Upper lobe of left lung (tissue), 6 donors: ENCODE data around the gene ZNHIT2. TPM values are rescaled to one million over a fixed set of nuclear protein-coding genes. Genes with fewer than 3 reads are reported as not detected.

Experiments
- ATAC-seq, 2 donors: fragments of 200-7000 bp; cut with Tn5 transposase; one replicate each; pipeline ENCODE4 v1.9.1; 2022; ENCODE audit warnings: mild to moderate bottlenecking in 2 of 2, moderate library complexity in 2 of 2; ENCODE audit not compliant: low FRiP score in 2 of 2
- DNase-seq, 2 donors: peaks; one replicate each; pipeline ENCODE4 v3.0.0-alpha.2; 2019 to 2020
- H3K27ac ChIP-seq, 4 donors: fragments of 200-600 bp; sonication (generic); one replicate each; pipeline ENCODE4 v1.5.1; 2016 to 2019
- H3K27me3 ChIP-seq, 4 donors: fragments of 200-600 bp; sonication (generic); one replicate each; pipeline ENCODE4 v1.5.1; 2017 to 2019
- H3K36me3 ChIP-seq, 4 donors: fragments of 200-600 bp; sonication (generic); one replicate each; pipeline ENCODE4 v1.5.1; 2016 to 2019
- H3K4me1 ChIP-seq, 4 donors: fragments of 200-600 bp; sonication (generic); one replicate each; pipeline ENCODE4 v1.5.1; 2018 to 2019
- H3K4me3 ChIP-seq, 4 donors: fragments of 200-600 bp; sonication (generic); one replicate each; pipeline ENCODE4 v1.5.1; 2017 to 2019; ENCODE audit warnings: mild to moderate bottlenecking in 2 of 4, moderate library complexity in 1 of 4
- H3K9me3 ChIP-seq, 4 donors: fragments of 200-600 bp; sonication (generic); one replicate each; pipeline ENCODE4 v1.5.1; 2018 to 2019
- EP300 ChIP-seq, 4 donors: sonication (generic); formaldehyde crosslinking; IDR thresholded peaks; one replicate each; pipeline ENCODE4 v1.5.1; 2017; ENCODE audit warnings: antibody characterized with exemption in 4 of 4, control low read depth in 2 of 4
- POLR2A ChIP-seq, 4 donors: fragments of 450-650 bp; IDR thresholded peaks; one replicate each; pipeline ENCODE4 v1.5.1; 2016 to 2017; ENCODE audit warnings: antibody characterized with exemption in 4 of 4, mild to moderate bottlenecking in 2 of 4
- POLR2AphosphoS5 ChIP-seq, 2 donors: sonication (generic); formaldehyde crosslinking; IDR thresholded peaks; one replicate each; pipeline ENCODE4 v1.5.1; 2017; ENCODE audit warnings: antibody characterized with exemption in 2 of 2
- WGBS, 2 donors: methylation state at CpG; one replicate each; pipeline ENCODE4 v1.1.5; 2017 to 2018; 5-methylcytosine and 5-hydroxymethylcytosine counted together
- total RNA-seq, 6 donors: library from RNA; depleted of rRNA in 4 of 6; stranded (reverse); fragments of >200 nt in 4 of 6; gene quantifications; one replicate each; pipeline versions ENCODE4 v1.1.0 to v1.2.1, GENCODE V29; 2016 to 2021
- TF ChIP-seq, protein P1 (sequence below), 6 experiments: fragments of 450-650 bp in 4 of 6; fragments of 200-600 bp in 2 of 6; sonication (generic) in 2 of 6; IDR thresholded peaks; one replicate each; pipeline ENCODE4 v1.5.1; 2016 to 2019; ENCODE audit warnings: antibody characterized with exemption in 6 of 6
- donor health status: DM: no; HTN: no; CAD: no; lungs with moderate emphysema.
- donor health status: DM: no; HTN: yes; CAD: no; lungs with severe emphysema.

Gene ZNHIT2
- total RNA-seq, 6 donors from 2014 or later: 12.6 to 28.5 (median 15.2) TPM

DNA sequence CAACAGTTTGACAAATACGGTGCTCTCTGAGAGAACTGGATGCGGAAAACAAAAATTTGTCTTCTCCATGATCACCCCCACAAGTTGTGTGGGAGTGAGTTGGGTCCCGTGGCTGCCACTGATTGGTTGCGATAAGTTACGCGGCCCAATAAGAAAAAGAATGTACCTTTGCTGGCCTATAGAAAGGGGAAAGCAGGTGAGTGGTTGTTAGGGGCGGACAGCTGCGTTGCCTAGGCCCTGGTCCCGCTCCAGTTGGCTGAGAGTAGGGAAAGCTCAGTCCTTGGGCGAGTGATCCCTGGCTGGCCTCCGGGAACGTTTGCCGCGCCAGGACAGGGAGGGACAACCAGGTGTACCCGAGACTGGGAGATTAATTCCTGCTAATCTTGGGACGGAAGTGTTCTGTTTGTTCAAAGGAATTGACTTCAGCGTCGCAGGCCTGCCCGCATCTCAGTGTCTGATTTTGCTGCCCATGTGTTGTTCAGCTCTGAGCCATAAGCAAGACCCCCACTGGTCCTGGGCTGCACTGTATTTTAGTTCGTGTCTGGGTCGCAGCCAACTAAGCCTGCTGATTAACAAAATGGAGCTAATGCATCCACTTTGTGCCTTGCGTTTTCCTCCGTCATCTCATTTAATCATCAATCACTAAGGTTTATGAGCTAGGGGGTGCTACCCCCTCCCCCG lies 17.6 kb upstream of the ZNHIT2 start:
- peaks cover 13 to 28% (median 26%) of the 10 kb centered on the region in 4 donors for H3K36me3 ChIP-seq
- peaks cover 24 to 33% (median 27%) of the 10 kb centered on the region in 4 donors for H3K4me1 ChIP-seq
- TF ChIP-seq POLR2A (IDR thresholded peaks at IDR 0.05) (peak in 1 of 4 donors; percentile 40), POLR2AphosphoS5 (IDR thresholded peaks at IDR 0.05) (peak; percentile 61 to 66), EP300 (IDR thresholded peaks at IDR 0.05) (no peak)
- TF ChIP-seq, protein P1, sequence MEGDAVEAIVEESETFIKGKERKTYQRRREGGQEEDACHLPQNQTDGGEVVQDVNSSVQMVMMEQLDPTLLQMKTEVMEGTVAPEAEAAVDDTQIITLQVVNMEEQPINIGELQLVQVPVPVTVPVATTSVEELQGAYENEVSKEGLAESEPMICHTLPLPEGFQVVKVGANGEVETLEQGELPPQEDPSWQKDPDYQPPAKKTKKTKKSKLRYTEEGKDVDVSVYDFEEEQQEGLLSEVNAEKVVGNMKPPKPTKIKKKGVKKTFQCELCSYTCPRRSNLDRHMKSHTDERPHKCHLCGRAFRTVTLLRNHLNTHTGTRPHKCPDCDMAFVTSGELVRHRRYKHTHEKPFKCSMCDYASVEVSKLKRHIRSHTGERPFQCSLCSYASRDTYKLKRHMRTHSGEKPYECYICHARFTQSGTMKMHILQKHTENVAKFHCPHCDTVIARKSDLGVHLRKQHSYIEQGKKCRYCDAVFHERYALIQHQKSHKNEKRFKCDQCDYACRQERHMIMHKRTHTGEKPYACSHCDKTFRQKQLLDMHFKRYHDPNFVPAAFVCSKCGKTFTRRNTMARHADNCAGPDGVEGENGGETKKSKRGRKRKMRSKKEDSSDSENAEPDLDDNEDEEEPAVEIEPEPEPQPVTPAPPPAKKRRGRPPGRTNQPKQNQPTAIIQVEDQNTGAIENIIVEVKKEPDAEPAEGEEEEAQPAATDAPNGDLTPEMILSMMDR (IDR thresholded peaks at IDR 0.05): peak in 1 of 6 experiments; percentile 12
- H3K9me3 ChIP-seq: no peaks in the 10 kb centered on the region
- peak; percentile 90 to 96 for DNase-seq
- no peaks in the 10 kb centered on the region for H3K27me3 ChIP-seq
- WGBS, 2 donors: 2 to 3% methylated on average over 20 to 24 of the region's 24 CpGs
- H3K27ac ChIP-seq: peak overlapping the region; percentile 97 to 99 (median 98)
- peak overlapping the region; percentile 67 to 98 (median 88) for H3K4me3 ChIP-seq
- ATAC-seq: peak; percentile 93

DNA sequence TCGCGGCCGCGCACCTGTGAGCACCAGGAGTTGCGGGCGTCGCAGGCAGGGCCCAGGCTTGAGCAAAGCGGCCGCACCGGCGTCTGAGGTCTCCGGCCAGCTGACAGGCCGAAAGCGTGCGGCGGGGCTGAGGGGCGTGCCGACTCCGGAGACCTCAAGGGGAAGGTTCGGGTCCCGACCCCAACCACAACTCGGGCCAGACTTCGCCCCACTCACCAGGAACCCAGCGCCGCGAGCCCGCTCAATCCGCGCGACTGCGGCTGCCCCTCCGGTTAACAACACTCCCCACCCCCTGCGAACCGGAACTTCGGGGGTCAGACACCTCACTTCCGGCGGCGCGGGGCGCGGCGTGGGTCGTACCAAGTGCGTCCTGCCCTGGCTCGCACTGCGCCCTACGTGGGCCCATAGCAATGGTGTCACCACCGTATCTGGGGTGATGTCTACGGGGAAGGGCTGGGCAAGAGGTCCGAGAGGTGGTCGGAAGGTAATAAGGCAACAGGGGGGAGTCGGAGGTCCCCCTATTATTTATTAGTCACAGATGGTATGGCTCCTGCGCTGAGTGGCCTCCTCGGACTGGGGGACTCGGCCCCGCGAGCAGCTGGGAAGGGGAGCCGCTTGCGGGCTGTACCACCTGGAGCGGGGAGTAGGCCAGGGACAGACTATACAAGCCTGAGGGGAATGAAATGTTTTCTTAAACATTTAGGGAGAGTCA lies 16.9 kb upstream of the ZNHIT2 start, which contains the start of gene SYVN1:
SYVN1 (minus strand) TSS at position 280 of the 712 bp plus-strand sequence. CDS start 918 bp downstream, outside the sequence.
- H3K36me3 ChIP-seq: peaks cover 20 to 35% (median 33%) of the 10 kb centered on the region in 4 donors
- H3K27me3 ChIP-seq: no peaks in the 10 kb centered on the region
- peak within 1 kb of the TSS; percentile 97 to 99 (median 98) for H3K27ac ChIP-seq
- H3K4me1 ChIP-seq: peaks cover 24 to 33% (median 27%) of the 10 kb centered on the region in 4 donors
- peak; percentile 94 to 96 for ATAC-seq
- peak; percentile 90 to 99 for DNase-seq
- no peaks in the 10 kb centered on the region for H3K9me3 ChIP-seq
- TF ChIP-seq POLR2A (IDR thresholded peaks at IDR 0.05) (peak; percentile 77 to 97 (median 94)), POLR2AphosphoS5 (IDR thresholded peaks at IDR 0.05) (peak; percentile 99), EP300 (IDR thresholded peaks at IDR 0.05) (peak in 1 of 4 donors; percentile 75)
- TF ChIP-seq, protein P1 (IDR thresholded peaks at IDR 0.05): peak in 2 of 6 experiments; percentile 14 to 24
- WGBS, 2 donors: 0% methylated on average over 16 to 26 of the region's 60 CpGs
- peak within 1 kb of the TSS; percentile 67 to 98 (median 88) for H3K4me3 ChIP-seq

DNA sequence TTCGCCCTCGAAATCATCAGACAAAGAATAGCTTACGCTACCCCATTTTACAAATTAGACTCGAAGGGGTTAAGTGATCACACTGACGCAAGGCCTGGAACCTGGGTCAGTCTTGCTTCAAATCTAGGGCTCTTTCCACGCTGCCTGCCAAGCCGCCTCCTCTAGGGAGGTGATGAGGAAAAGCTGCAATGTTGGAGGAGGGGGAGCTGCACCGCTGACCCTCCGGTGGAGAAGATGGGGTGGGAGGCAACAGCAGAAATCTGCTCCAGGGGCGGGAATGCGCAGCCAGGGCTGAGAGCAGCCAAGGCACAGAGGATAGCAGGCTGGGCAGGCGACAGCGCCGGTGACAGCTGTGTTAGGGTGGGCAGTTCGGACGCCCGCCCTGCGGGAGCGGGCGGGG lies 16.2 kb upstream of the ZNHIT2 start:
- TF ChIP-seq, protein P1 (IDR thresholded peaks at IDR 0.05): no peak
- no peak for TF ChIP-seq POLR2A (IDR thresholded peaks at IDR 0.05)
- no peak for TF ChIP-seq EP300 (IDR thresholded peaks at IDR 0.05)
- Histone ChIP-seq H3K9me3 (no peaks in the 10 kb centered on the region), H3K4me3 (peak overlapping the region; percentile 67 to 98 (median 88)), H3K27ac (peak overlapping the region; percentile 97 to 99 (median 98)), H3K27me3 (no peaks in the 10 kb centered on the region), H3K4me1 (peaks cover 24 to 33% (median 27%) of the 10 kb centered on the region in 4 donors), H3K36me3 (peaks cover 23 to 42% (median 40%) of the 10 kb centered on the region in 4 donors)
- WGBS, 2 donors: 2 to 3% methylated on average over 18 to 20 of the region's 20 CpGs
- ATAC-seq: peak in 1 of 2 donors; percentile 29
- no peak for DNase-seq

DNA sequence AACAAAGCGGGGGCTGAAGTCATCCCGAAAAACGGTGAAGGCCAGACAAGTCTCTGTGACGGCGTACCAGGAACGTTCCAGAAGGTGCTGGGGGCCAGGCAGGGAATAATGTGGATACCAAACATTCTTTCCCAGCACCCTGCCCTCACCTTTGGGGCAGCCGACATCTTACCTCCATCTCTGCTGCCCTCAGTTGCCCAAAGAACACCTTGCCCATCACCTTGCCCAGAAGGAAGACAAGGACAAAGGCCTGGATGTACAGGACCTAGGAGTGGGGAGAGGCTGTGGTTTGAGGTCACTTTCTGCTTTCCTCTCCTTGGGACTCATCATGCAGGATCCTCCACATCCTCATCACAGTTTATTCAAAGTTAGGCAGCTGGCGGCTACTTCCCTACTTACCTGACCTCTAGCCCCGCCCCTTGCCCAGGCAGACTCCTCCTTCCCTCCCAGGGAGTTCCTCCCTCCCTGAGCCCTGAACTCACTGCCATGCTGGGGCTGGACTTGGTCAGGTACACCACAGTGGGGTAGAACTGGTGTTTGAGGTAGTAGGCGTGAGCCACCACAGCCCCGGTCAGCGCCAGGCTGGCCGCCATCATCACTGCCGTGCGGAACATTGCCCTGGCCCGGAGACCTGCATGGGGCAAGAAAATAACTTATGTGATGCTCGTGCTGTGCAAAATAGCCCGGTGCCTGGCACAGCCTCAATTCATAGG lies 15.6 kb upstream of the ZNHIT2 start:
- H3K36me3 ChIP-seq: peaks cover 27 to 47% (median 46%) of the 10 kb centered on the region in 4 donors
- ATAC-seq (peak in 1 of 2 donors; percentile 17), DNase-seq (peak; percentile 82 to 90)
- TF ChIP-seq POLR2AphosphoS5 (IDR thresholded peaks at IDR 0.05) (no peak), POLR2A (IDR thresholded peaks at IDR 0.05) (no peak), EP300 (IDR thresholded peaks at IDR 0.05) (no peak)
- TF ChIP-seq, protein P1 (IDR thresholded peaks at IDR 0.05): no peak
- peaks cover 24 to 33% (median 27%) of the 10 kb centered on the region in 4 donors for H3K4me1 ChIP-seq
- H3K27ac ChIP-seq: peak overlapping the region; percentile 97 to 99 (median 98)
- peak overlapping the region; percentile 67 to 98 (median 88) for H3K4me3 ChIP-seq
- H3K9me3 ChIP-seq: no peaks in the 10 kb centered on the region
- WGBS, 2 donors: 46% methylated on average over 18 of the region's 18 CpGs
- H3K27me3 ChIP-seq: no peaks in the 10 kb centered on the region
